ENCODE measurements around the gene MARCHF6. TPM values are rescaled to one million over a fixed set of nuclear protein-coding genes. Genes with fewer than 3 reads are reported as not detected.
"Not testable (repeated sequence)": the region's sequence is repeated elsewhere in the genome, so short reads cannot be mapped to it uniquely, and the experiment has no call there.

The MARCHF6 gene
- 100 to 1,000 TPM; 138 to 151 TPM for total RNA-seq

GRCh38 chr5:10353241-10354047, at the start of gene MARCHF6:
MARCHF6 (plus strand) TSS chr5:10353695; CDS start chr5:10353899, 204 bp downstream.
- Mint-ChIP-seq H3K9me3 (no peaks in the 10 kb centered on the region), H3K4me1 (ENCODE audit: low read depth) (peaks cover 46% of the 10 kb centered on the region), H3K27me3 (ENCODE audit: low read depth) (no peaks in the 10 kb centered on the region), H3K4me3 (peak within 1 kb of the TSS; percentile 98 to 99), H3K27ac (peak within 1 kb of the TSS; percentile 97), H3K36me3 (ENCODE audit: insufficient read depth in 2 of 2) (peaks cover 6 to 8% of the 10 kb centered on the region in 2 donors)
- ATAC-seq (replicated peaks in 1 of 2) (peak; percentile 89 to 91), DNase-seq (peak; percentile 95 to 96)

- no peak overlapping the region for H3K27ac Mint-ChIP-seq
Observed at GRCh38 chr5:10303699-10304170, 49.8 kb upstream of the MARCHF6 start.

GRCh38 chr5:10304932-10305331, 48.6 kb upstream of the MARCHF6 start:
- Mint-ChIP-seq H3K9me3 (no peaks in the 10 kb centered on the region), H3K27ac (no peak overlapping the region), H3K27me3 (ENCODE audit: low read depth) (peaks cover 34% of the 10 kb centered on the region), H3K4me3 (no peak overlapping the region), H3K4me1 (ENCODE audit: low read depth) (peaks cover 9% of the 10 kb centered on the region), H3K36me3 (ENCODE audit: insufficient read depth in 2 of 2) (peaks cover 0 to 2% of the 10 kb centered on the region in 2 donors)
- peak in 1 of 2 donors; percentile 19 for ATAC-seq (replicated peaks in 1 of 2)
- no peak for DNase-seq

More at GRCh38 chr5:10303699-10304170, 49.8 kb upstream of the MARCHF6 start:
- H3K4me3 Mint-ChIP-seq, result no peak overlapping the region
- H3K36me3 Mint-ChIP-seq (ENCODE audit: insufficient read depth in 2 of 2), result peaks cover 0 to 2% of the 10 kb centered on the region in 2 donors
- H3K27me3 Mint-ChIP-seq (ENCODE audit: low read depth), result peaks cover 30% of the 10 kb centered on the region
- H3K4me1 Mint-ChIP-seq (ENCODE audit: low read depth), result peaks cover 9% of the 10 kb centered on the region
- H3K9me3 Mint-ChIP-seq, result no peaks in the 10 kb centered on the region
- DNase-seq, result no peak
- ATAC-seq (replicated peaks in 1 of 2), result no peak

GRCh38 chr5:10306114-10306513, 47.4 kb upstream of the MARCHF6 start:
- Mint-ChIP-seq H3K4me1 (ENCODE audit: low read depth) (peaks cover 18% of the 10 kb centered on the region), H3K9me3 (no peaks in the 10 kb centered on the region), H3K4me3 (no peak overlapping the region), H3K27me3 (ENCODE audit: low read depth) (peaks cover 34% of the 10 kb centered on the region), H3K27ac (no peak overlapping the region), H3K36me3 (ENCODE audit: insufficient read depth in 2 of 2) (peaks cover 0 to 2% of the 10 kb centered on the region in 2 donors)
- ATAC-seq (replicated peaks in 1 of 2) (no peak), DNase-seq (no peak)

GRCh38 chr5:10306806-10307205, 46.7 kb upstream of the MARCHF6 start:
- no peak for DNase-seq
- H3K36me3 Mint-ChIP-seq (ENCODE audit: insufficient read depth in 2 of 2), result peaks cover 0 to 2% of the 10 kb centered on the region in 2 donors
- peaks cover 18% of the 10 kb centered on the region for H3K4me1 Mint-ChIP-seq (ENCODE audit: low read depth)
- H3K27me3 Mint-ChIP-seq (ENCODE audit: low read depth), result peaks cover 34% of the 10 kb centered on the region
- H3K9me3 Mint-ChIP-seq, result no peaks in the 10 kb centered on the region
- ATAC-seq (replicated peaks in 1 of 2), result no peak
- peak overlapping the region; percentile 90 to 91 for H3K4me3 Mint-ChIP-seq
- H3K27ac Mint-ChIP-seq, result no peak overlapping the region

GRCh38 chr5:10307206-10308148, 46.0 kb upstream of the MARCHF6 start, which contains the start of gene CMBL:
CMBL (minus strand) TSS chr5:10307902; CDS start chr5:10290762, 17,140 bp downstream.
- Mint-ChIP-seq H3K4me3 (peak within 1 kb of the TSS; percentile 90 to 91), H3K9me3 (no peaks in the 10 kb centered on the region), H3K4me1 (ENCODE audit: low read depth) (peaks cover 18% of the 10 kb centered on the region), H3K27me3 (ENCODE audit: low read depth) (peaks cover 34% of the 10 kb centered on the region), H3K27ac (no peak within 1 kb of the TSS), H3K36me3 (ENCODE audit: insufficient read depth in 2 of 2) (peaks cover 0 to 2% of the 10 kb centered on the region in 2 donors)
- peak; percentile 84 to 91 for ATAC-seq (replicated peaks in 1 of 2)
- peak; percentile 30 to 31 for DNase-seq

GRCh38 chr5:10308844-10309243, 44.7 kb upstream of the MARCHF6 start:
- Mint-ChIP-seq H3K9me3 (no peaks in the 10 kb centered on the region), H3K4me1 (ENCODE audit: low read depth) (peaks cover 18% of the 10 kb centered on the region), H3K4me3 (peak overlapping the region; percentile 36 to 40), H3K36me3 (ENCODE audit: insufficient read depth in 2 of 2) (peaks cover 0 to 2% of the 10 kb centered on the region in 2 donors), H3K27ac (no peak overlapping the region), H3K27me3 (ENCODE audit: low read depth) (peaks cover 34% of the 10 kb centered on the region)
- DNase-seq (no peak), ATAC-seq (replicated peaks in 1 of 2) (no peak)

GRCh38 chr5:10310066-10310779, 43.3 kb upstream of the MARCHF6 start:
- ATAC-seq (replicated peaks in 1 of 2) (peak in 1 of 2 donors; percentile 42), DNase-seq (no peak)
- H3K27ac Mint-ChIP-seq, result no peak overlapping the region
- no peaks in the 10 kb centered on the region for H3K9me3 Mint-ChIP-seq
- H3K4me3 Mint-ChIP-seq, result no peak overlapping the region
- H3K4me1 Mint-ChIP-seq (ENCODE audit: low read depth), result peaks cover 18% of the 10 kb centered on the region
- H3K36me3 Mint-ChIP-seq (ENCODE audit: insufficient read depth in 2 of 2), result peaks cover 0 to 2% of the 10 kb centered on the region in 2 donors
- H3K27me3 Mint-ChIP-seq (ENCODE audit: low read depth), result peaks cover 28% of the 10 kb centered on the region

GRCh38 chr5:10310835-10311570, 42.5 kb upstream of the MARCHF6 start:
- peak in 1 of 2 donors; percentile 75 for ATAC-seq (replicated peaks in 1 of 2)
- H3K4me1 Mint-ChIP-seq (ENCODE audit: low read depth), result peaks cover 18% of the 10 kb centered on the region
- H3K36me3 Mint-ChIP-seq (ENCODE audit: insufficient read depth in 2 of 2), result not testable (repeated sequence)

GRCh38 chr5:10311595-10312425, 41.7 kb upstream of the MARCHF6 start:
- DNase-seq (no peak), ATAC-seq (replicated peaks in 1 of 2) (no peak)
- Mint-ChIP-seq H3K36me3 (ENCODE audit: insufficient read depth in 2 of 2) (peaks cover 0 to 2% of the 10 kb centered on the region in 2 donors), H3K4me3 (no peak overlapping the region), H3K9me3 (no peaks in the 10 kb centered on the region), H3K27me3 (ENCODE audit: low read depth) (peaks cover 17% of the 10 kb centered on the region), H3K4me1 (ENCODE audit: low read depth) (peaks cover 17% of the 10 kb centered on the region), H3K27ac (no peak overlapping the region)

More at GRCh38 chr5:10310835-10311570, 42.5 kb upstream of the MARCHF6 start:
- not testable (repeated sequence) for H3K27ac Mint-ChIP-seq, H3K9me3 Mint-ChIP-seq, H3K4me3 Mint-ChIP-seq, DNase-seq
- H3K27me3 Mint-ChIP-seq (ENCODE audit: low read depth), result peaks cover 25% of the 10 kb centered on the region

- no peak overlapping the region for H3K4me3 Mint-ChIP-seq
- H3K36me3 Mint-ChIP-seq (ENCODE audit: insufficient read depth in 2 of 2), result no peaks in the 10 kb centered on the region
- ATAC-seq (replicated peaks in 1 of 2) (no peak), DNase-seq (no peak)
- H3K9me3 Mint-ChIP-seq, result no peaks in the 10 kb centered on the region
- H3K4me1 Mint-ChIP-seq (ENCODE audit: low read depth), result peaks cover 9% of the 10 kb centered on the region
- H3K27me3 Mint-ChIP-seq (ENCODE audit: low read depth), result peaks cover 6% of the 10 kb centered on the region
- H3K27ac Mint-ChIP-seq, result no peak overlapping the region
Observed at GRCh38 chr5:10315201-10315600, 38.3 kb upstream of the MARCHF6 start.
